Vagina (tissue), 2 donors: ENCODE measurements around the gene SIK2.

Source experiments
- CTCF ChIP-seq, 3 experiments: fragments of 450-650 bp in 2 of 3; fragments of 200-600 bp in 1 of 3; sonication (generic) in 1 of 3; IDR thresholded peaks; one replicate each; pipeline ENCODE4 v1.5.1; 2017 to 2019; ENCODE audit warnings: antibody characterized with exemption in 3 of 3, mild to moderate bottlenecking in 2 of 3, moderate library complexity in 2 of 3
- POLR2A ChIP-seq, 2 donors: fragments of 450-650 bp; IDR thresholded peaks; one replicate each; pipeline ENCODE4 v1.6.1; 2017; ENCODE audit warnings: antibody characterized with exemption in 2 of 2, mild to moderate bottlenecking in 2 of 2, moderate library complexity in 2 of 2

GRCh38 chr11:111759376-111759775 lies 157.1 kb downstream of the SIK2 start:
- TF ChIP-seq CTCF (IDR thresholded peaks at IDR 0.05), result no peak
- TF ChIP-seq POLR2A (IDR thresholded peaks at IDR 0.05), result no peak
